ENCODE results near the gene PBX4.

PBX4 gene

DNA sequence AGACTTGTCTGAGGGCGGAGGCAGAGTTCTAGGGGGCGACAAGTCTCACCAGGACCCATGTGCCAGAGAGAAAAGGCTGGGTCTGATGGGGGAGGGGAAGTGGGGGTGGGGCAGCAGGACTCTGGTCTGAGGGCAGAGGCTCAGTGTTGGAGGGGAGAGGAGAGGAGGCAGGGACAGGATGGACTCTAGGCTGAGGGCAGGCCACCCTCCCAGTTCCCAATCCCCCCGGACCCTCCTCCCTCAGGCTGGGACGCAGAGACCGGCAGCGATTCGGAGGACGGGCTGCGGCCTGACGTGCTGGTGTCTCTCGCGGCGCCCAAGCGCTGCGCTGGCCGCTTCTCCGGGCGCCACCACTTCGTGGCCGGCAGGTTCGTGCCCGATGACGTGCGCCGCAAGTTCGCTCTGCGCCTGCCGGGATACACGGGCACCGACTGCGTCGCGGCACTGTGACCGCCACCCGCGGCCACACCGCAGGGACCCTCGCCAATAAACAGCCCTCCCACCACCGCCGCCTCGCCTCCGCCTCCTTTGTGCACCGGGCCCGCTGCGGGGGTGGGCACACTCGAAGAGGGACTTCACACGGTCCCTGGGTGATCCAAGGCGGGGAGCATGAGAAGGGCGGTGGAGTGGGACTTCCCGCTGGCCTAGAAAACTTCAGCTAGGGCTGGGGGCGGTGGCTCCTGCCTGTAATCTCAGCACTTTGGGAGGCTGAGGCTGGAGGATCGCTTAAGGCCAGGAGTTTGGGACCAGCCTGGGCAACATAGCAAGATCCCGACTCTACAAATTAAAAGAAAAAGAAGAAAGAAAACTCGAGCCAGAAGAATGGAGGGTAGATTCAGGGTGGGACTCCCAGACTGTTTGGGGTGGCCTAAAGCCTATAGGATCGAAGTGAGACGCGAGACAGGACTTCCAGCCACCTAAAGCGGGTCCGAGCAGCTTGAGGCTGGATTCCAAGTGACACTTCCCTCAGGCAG lies 81.1 kb downstream of the PBX4 start:
- no peak for FAIRE-seq

DNA sequence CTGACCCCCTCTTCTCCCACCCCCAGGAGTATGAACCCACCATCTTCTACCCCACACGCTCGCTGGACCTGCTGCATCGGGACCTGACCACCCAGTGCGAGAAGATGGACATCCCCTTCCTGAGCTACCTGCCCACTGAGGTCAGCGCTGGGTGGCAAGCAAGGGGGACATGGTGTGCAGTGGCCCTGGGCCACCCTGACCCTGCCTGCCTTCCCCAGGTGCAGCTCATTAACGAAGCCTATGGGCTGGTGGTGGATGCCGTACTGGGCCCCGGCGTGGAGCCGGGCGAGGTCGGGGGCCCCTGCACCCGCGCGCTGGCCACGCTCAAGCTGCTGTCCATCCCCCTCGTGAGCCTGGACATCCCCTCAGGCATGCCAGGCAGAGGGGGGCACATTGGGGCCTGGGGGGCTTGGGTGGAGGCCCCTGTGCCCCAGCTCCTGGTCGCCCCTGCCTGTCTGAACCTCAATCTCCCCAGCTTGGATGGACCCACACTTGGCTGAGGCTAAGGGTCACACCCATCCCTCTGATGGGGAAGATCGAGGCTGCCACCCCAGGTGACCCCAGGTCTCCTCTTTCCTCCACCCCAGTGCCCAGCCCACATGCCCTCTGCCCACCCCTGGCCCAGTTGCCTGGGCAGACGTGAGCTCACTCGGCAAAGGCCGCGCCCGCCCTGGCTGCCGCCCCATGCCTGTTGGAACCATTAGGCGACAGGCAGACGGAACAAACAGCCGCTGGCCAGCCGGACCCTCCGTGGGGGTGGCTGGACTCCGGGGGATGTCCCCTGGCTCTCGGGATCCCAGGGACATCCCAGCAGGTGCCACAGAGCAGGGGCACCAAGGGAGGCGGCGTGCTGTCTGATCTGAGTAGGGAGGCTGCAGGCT lies 82.9 kb downstream of the PBX4 start:
- FAIRE-seq = no peak

DNA sequence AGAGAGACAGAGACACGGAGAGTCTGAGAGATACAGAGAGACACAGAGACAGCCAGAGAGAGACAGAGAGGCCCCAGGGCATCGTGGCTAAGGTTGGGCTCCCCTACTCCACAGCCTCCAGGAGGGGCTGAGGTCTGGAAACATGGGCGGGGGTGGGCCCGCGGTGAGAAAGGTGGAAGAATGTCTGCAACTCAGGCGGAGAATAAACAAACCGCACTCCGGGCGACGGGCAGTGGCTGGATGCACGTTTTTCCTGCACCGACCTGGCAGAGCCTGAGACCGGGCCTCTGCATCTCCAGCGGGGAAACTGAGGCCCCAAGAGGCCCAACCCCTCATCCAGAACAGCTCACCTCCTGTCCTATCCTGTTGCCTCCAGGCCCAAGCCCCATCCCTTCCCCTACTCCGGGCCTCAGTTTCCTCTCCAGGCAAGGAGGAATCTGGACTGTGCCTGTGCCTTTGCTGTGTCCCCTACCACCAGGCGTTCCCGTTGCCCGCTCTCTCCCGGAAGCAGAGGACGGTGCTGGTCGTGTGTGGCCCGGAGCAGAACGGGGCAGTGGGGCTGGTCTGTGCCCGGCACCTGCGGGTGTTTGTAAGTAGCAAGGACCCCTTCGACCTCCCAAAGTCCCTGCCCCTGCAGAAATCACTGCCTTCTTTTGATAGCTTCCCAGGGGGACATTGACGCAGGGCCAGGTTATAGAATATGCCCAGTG lies 83.8 kb downstream of the PBX4 start:
- FAIRE-seq = no peak

DNA sequence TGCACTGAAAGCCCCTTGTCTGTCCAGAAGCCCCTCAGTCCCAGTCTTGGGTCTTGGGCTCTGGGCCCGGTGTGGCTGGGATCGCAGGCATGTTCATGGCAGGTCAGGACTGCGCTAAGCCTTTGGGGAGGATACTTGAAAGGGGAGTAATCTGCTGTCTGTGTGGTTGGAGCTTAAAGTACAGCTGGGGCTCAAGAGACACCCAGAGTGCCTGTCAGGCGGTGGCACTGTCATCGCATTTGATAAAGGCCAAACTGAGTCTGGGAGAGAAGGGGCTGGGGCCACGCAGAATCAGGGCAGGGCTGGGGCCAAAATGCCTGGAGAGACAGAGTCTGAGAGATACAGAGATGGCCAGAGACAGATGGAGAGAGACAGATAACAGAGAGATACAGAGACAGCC lies 84.6 kb downstream of the PBX4 start:
- FAIRE-seq = no peak

DNA sequence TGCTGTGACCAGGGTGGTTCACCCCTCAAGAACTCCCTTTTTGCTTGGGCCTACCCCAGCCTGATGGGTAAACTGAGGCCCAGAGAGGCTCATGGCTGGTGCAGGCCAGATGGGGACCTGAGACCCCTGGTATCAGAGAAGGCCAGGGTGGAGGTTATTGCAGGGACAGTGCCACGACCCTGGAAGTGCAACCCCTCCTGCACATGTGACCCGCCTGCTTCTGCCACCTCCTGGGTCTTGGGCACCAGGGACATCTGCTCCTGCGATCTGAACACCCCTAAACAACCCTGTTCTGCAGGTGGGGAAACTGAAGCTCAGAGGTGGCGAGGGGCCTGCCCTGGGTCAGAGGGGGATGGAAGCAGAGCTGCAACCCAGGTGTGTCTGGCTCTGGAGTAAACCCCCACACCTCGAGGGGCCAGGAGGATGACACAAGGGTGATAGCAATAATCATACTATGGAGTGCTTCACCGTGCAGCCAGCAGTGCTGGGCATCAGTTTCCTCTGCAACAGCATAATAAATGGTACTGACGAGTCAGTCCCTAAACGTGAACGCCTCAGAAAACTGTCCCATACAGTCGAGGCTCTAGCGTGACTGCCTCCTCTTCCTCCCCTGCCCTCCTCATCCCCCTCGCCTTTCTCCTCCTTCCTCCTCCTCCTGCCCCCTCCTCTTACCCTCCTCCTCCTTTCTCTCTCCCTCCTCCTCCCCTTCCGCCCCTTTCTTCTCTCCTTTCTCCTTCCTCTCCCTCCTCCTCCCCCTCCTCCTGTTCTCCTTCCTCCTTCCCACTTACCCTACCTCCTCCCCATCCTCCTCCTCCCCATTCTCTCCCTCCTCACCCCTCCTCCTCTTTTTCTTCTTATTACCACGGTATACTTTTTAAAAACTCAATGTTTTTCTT lies 85.4 kb downstream of the PBX4 start:
- no peak for FAIRE-seq

DNA sequence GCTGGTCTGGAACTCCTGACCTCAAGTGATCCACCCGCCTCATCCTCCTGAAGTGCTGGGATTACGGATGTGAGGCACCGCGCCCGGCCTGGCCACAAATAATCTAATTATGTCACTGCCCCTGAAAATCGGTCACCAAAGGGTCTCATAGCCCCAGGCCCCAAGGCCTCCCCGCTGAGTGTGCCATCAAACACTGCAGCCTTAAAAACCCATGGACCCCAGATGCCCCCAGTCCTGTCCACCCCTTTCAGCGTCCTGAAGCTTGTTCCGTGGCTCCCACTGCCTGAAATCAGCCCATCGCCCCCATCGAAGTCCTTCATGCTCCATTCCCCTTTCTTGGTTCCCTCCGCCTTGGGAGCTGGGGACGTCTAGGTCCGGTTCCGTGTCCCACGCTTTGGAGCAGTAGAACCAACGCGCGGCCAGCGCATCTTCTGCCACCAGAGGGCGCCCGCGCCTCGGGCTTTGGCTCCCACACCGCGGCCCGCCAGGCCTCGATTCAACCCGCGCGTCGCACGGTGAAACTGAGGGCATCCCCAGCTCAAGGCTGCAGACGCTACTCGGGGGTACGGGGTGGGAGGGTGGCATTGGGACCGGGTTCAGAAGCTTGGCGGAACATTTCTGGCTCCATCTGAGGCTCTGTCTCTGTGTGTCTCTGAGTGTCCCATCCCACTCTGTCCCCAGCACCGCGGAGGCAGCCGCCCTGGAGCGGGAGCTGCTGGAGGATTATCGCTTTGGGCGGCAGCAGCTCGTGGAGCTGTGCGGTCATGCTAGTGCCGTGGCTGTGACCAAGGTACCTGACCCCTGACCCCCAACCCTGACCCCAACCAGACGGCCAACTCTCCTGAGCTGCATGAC lies 86.3 kb downstream of the PBX4 start:
- no peak for FAIRE-seq

DNA sequence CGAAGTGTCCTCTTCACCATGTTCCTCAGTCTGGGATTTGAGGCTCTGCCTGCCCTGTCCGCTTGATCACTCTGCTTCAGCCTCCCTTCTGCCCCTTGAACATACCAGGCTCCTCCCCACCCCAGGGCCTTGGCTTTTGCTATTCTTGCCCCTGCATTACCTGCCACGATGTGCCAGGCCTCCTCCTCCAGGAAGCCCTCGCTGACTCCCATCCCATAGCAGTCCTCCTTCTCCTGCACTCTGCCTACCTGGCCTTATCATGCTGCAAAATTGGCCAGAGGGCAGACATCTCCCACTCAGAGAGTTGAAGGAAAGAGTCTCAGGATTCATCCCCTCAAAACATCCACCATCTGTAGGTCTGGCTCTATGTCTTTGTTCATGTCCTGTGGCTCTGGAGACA lies 87.6 kb downstream of the PBX4 start:
- FAIRE-seq = no peak

DNA sequence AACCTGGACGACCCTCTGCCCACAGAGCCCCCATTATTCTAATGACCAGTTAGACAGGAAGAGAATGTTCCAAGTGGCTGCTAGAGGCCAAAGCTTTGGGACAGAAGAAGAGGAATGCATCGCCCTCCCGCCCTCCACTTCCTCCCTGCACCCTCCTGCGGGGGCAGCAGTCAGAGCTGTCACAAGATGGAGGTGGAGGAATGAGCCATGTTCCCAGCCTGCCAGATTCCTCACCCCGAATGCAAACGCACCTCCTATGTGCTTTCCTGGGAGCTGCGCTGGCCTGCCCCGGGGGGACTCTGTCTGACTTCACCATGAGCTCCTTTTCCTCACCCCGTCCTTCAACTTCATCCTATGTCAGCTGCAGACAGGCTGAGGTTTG lies 88.1 kb downstream of the PBX4 start:
- FAIRE-seq = no peak

DNA sequence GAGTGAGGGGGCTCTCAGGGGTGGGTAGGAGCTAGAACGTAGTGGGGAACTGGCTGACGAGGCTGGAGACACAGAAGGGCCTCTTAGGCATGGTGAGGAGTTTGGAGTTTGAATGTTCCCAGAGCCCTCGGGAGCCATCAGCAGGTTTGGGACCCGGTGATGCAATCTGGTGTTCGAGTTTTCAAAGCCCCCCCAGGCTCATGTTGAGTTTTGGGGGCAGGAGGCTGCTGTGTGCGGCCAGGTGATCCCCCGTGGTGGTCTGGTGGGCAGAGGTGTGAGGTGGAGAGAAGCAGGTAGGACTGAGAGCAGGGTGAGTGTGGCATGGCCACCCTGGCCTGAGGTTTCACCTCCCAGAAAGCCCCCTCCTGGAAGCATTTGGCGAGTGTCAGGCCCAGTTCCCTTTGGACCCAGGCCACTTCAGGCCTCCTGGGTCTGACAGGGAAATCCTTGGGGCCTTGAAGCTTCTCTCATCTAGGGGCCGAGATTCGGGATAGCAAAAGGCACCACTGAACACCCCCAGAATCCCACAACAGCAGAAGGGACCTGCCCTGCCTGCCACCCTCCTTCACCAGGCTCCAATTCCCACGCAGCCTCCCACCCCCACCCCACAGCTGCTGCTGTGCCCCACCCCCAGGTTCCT lies 88.6 kb downstream of the PBX4 start:
- FAIRE-seq = no peak

DNA sequence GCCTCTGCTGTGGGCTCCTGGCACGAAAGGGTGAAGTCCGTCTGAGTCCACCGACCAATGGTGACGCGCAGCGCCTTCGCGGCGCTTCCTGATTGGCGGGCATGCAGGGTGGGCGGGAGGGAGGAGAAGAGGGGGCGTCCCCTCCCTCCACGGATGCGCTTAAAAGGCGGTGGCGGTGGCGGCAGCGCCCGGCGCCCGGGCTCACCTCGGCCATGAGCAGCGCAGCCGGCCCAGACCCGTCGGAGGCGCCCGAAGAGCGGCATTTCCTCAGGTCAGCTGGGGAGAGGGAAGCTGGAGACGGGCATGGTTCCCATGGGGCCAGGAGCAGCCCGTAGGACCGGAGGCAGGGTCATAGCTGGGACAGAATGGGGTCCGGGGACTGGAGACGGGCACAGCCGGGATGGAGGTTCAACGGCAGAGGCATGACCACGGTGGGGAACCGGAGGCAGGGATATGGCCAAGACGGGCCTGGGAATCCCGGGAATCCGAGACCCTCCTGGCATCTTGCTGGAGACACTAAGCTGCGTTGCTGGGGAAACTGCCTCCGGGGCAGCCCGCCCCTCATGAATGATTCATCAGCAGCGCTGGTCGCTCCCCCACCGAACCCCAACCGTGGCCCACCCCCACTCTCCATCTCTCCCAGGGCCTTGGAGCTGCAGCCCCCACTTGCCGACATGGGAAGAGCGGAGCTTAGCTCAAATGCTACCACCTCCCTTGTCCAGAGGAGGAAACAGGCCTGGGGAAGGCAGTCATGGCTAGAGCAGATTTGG lies 89.6 kb downstream of the PBX4 start, which contains the start of gene YJEFN3:
Gene YJEFN3, plus strand, starts transcription at position 191 of the 770 bp plus-strand sequence. Its CDS starts 22 bp downstream, at position 213.
- FAIRE-seq = no peak

DNA sequence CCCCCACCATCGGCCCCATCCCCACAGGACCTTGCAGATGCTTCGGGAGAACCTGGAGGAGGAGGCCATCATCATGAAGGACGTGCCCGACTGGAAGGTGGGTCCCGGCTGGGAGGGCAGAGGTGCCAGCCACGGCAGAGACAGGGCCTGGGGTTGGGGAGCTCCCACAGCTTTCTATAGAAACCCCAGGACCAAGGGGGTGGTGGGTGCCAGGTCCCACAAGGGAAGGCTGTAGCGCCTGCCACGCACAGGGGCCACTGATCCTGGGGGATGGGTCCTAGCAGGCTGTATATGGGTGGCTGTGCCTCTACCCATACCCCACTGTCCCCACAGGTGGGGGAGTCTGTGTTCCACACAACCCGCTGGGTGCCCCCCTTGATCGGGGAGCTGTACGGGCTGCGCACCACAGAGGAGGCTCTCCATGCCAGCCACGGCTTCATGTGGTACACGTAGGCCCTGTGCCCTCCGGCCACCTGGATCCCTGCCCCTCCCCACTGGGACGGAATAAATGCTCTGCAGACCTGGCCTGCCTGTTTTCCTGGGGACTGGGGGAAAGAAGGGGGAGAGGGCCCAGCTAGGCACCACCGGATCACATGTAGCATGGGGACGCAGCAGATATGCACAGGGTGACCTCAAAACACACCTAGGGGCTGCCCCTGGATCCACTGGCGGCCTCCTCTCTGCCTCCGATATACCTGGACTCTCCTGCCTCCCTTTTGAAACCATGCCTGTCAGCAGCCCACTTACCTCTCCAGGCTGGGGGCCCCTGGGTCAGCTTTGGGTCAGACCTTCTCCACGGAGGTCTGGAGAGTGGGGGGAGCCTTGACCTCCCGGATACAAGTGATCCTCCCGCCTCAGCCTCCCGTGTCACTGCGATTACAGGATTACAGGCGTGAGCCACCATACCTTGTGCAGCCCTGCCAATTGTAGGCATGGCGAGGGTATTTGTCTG lies 90.5 kb downstream of the PBX4 start:
- no peak for FAIRE-seq

DNA sequence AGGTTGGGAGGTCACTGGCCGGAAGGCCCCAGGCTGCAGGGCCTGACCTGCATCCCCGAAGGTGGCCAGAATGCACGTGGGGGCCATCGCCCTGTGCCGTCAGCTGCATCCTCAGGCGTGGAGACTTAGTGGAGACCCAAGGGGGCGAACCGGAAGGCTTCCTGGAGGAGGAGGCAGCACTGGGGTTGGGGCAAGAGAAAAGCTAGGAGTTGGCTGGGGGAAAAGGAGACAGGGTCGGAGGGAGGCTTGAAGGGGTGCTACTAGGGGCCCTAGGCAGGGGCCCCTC lies 91.2 kb downstream of the PBX4 start:
- FAIRE-seq = no peak

DNA sequence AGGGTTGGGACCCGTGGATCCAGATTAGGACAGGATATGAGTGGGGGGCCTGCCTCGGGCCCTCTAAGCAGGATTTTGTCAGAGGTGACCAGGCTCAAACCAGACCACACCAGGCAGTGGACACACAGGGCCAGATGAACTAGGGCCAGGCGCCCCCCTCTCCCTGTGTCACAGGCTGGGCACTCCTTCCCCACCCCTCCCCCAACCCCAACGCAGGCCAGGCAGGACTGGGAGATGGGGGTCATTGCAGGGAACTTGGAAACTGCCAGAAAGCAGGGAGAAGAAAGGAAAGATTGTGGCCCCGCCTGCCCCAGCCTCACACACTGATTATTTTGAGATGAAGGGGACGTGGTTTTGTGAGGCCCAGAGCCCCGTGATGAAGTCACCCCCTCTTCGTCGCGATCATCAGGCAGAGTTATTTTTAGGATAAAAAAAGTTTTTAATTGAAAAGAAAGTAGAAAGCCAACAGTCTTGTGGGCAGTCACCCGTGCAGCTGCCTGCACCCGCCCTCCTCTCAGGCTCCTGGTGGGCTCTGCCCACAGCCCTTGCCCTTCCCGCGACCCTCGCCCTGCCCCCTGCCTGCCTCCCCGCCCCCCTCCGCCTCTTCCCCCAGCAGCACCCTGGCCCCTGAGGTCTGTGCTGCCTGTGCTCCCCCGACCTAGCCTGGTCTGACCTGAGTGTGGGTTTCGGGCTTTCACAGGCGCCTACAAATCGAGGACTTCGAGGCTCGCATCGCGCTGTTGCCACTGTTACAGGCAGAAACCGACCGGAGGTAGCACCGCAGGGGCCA lies 91.7 kb downstream of the PBX4 start:
- FAIRE-seq = no peak

DNA sequence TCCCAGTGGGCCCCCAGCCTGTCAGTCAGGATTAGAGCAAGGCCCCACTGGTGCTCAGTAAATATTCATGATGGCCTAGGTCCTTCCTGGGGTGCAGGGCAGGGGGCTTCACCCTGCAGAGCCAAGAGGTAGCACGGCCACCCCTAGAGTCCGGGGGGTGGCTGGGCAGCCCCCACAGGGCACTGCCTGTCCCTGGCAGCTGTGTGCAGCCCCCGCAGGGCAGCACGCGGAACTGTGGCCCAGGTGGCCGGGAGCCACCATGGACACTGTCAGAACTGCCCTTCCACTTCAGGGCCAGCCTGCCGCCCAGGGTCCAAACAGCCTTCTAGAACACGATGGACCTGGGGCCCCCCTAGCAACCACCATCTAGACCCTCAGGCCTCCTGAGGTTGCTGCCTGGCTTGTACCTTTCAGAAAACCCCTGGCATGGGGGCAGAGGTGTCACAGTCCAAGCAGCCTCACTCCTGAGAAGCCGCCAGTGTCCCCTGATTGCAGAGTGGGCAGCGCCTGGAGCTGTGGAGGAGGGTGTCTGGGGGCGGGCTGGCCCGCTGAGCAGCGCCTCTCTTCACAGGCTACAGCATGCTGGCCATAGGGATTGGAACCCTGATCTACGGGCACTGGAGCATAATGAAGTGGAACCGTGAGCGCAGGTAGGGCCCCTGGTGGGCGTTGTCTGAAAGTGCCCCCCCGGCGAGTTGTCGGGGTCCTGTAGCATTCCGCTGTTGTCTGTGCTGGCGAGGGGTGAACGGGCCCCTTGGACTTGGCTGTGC lies 92.7 kb downstream of the PBX4 start:
- FAIRE-seq = no peak

DNA sequence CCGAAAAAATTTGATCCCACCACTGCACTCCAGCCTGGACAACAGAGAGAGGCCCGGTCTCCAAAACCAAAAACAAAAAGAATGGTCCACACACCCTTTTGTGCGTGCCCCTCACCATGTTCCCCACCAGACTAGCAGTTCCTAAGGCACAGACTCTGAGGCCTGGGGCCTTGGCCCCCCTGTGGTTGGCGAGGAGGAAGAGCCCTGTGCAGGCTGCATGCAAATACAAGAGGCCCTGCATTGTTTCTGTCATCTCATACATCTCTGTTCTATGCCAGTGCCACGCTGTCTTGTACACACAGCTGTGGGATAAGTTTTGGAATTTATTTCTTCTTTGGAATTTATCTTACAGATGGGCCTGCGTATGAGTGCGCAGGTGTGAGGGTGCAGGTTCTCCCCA lies 94.4 kb downstream of the PBX4 start:
- FAIRE-seq = no peak

DNA sequence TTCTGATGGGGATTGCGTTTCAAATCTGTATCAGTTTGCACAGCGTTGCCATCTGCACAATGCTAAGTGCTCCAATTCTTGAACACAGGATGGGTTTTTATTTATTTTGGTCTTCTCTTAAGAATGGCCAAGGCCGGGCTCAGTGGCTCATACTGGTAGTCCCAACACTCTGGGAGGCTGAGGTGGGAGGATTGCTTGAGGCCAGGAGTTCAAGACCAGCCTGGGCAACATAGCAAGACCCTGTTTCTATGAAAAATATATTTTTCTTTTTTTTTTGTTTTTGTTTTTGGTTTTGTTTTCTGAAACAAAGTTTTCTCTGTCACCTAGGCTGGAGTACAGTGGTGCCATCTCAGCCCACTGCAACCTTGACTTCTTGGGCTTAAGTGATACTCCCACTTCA lies 95.3 kb downstream of the PBX4 start:
- FAIRE-seq = no peak

DNA sequence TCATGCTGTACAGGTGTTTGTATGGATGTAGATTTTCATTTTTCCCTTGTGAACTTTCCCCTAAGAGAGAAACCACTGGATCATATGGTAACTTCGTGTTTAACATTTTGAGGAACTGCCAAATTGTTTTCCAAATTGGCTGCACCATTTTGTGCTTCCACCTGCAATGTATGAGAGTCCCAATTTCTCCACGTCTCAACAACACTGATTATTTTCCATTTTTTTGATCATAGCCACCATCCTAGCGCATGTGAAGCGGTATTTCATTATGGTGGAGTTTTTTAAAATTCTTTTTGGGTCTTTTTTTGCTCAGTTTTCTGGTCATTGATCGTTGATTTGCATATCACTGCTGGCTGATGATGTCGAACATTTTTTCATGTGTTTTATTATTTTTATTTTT lies 97.5 kb downstream of the PBX4 start:
- FAIRE-seq = no peak
